Neural progenitor cell (in vitro differentiated cells): ENCODE measurements around the gene ADCY3. TPM values are rescaled to one million over a fixed set of nuclear protein-coding genes. Genes with fewer than 3 reads are reported as not detected.

Source experiments
- DNase-seq: peaks from one replicate; pipeline ENCODE4 v3.0.0-alpha.2; 2016; ENCODE audit warnings: low spot score
- H2AFZ ChIP-seq: fragments of 200-600 bp; sonication (generic); replicated peaks from 2 replicates; pipeline ENCODE4 v1.6.1; 2016; ENCODE audit warnings: antibody characterized with exemption
- H3F3A ChIP-seq: fragments of 200-600 bp; sonication (generic); 2 replicates; pipeline ENCODE4 v1.6.1; 2016; ENCODE audit warnings: antibody characterized with exemption, low read depth
- H3K27ac ChIP-seq: fragments of 200-600 bp; sonication (generic); 2 replicates; pipeline ENCODE4 v1.5.1; 2016; ENCODE audit warnings: mild to moderate bottlenecking
- H3K27me3 ChIP-seq: fragments of 200-600 bp; sonication (generic); 2 replicates; pipeline ENCODE4 v1.6.1; 2016; ENCODE audit warnings: mild to moderate bottlenecking, moderate library complexity
- H3K36me3 ChIP-seq: fragments of 200-600 bp; sonication (generic); 2 replicates; pipeline ENCODE4 v1.5.1; 2016
- H3K4me1 ChIP-seq: fragments of 200-600 bp; sonication (generic); 2 replicates; pipeline ENCODE4 v1.6.1; 2016; ENCODE audit warnings: mixed run types
- H3K4me2 ChIP-seq: fragments of 200-600 bp; sonication (generic); 2 replicates; pipeline ENCODE4 v1.6.1; 2016
- H3K4me3 ChIP-seq: fragments of 200-600 bp; sonication (generic); 2 replicates; pipeline ENCODE4 v1.5.1; 2016
- H3K79me2 ChIP-seq: fragments of 200-600 bp; sonication (generic); 2 replicates; pipeline ENCODE4 v1.6.1; 2016; ENCODE audit warnings: low read depth
- H3K9ac ChIP-seq: fragments of 200-600 bp; sonication (generic); 2 replicates; pipeline ENCODE4 v1.6.1; 2016
- H3K9me3 ChIP-seq: fragments of 200-600 bp; sonication (generic); 2 replicates; pipeline ENCODE4 v1.5.1; 2016; ENCODE audit warnings: low read depth
- H4K20me1 ChIP-seq: fragments of 200-600 bp; sonication (generic); 2 replicates; pipeline ENCODE4 v1.6.1; 2016; ENCODE audit warnings: low read depth
- H3K27ac Mint-ChIP-seq: 3 replicates; pipeline ENCODE4 v1.8.0; 2021; ENCODE audit warnings: mixed read lengths
- H3K27me3 Mint-ChIP-seq: 2 replicates; pipeline ENCODE4 v1.8.0; 2022; ENCODE audit warnings: low read depth, mild to moderate bottlenecking, inconsistent platforms, moderate library complexity, mixed read lengths; ENCODE audit not compliant: insufficient read depth
- H3K36me3 Mint-ChIP-seq: 3 replicates; pipeline ENCODE4 v1.8.0; 2021; ENCODE audit warnings: mixed read lengths
- H3K4me1 Mint-ChIP-seq: 3 replicates; pipeline ENCODE4 v1.8.0; 2021; ENCODE audit warnings: mixed read lengths
- H3K4me3 Mint-ChIP-seq: 3 replicates; pipeline ENCODE4 v1.8.0; 2021; ENCODE audit warnings: mild to moderate bottlenecking, moderate library complexity, mixed read lengths
- H3K9me3 Mint-ChIP-seq: 3 replicates; pipeline ENCODE4 v1.8.0; 2020; ENCODE audit warnings: mixed read lengths
- CTCF ChIP-seq: fragments of 200-600 bp; sonication (generic); IDR thresholded peaks from 2 replicates; pipeline ENCODE4 v1.5.1; 2017; ENCODE audit warnings: antibody characterized with exemption, mild to moderate bottlenecking
- EZH2 ChIP-seq: fragments of 200-600 bp; sonication (generic); IDR thresholded peaks from 2 replicates; pipeline ENCODE4 v1.6.1; 2017; ENCODE audit warnings: antibody characterized with exemption, mild to moderate bottlenecking, moderate library complexity
- EZH2phosphoT487 ChIP-seq: fragments of 200-600 bp; sonication (generic); IDR thresholded peaks from 2 replicates; pipeline ENCODE4 v1.6.1; 2017; ENCODE audit warnings: antibody characterized with exemption
- total RNA-seq: library from RNA; depleted of rRNA; stranded (reverse); fragments of >200 nt; gene quantifications from 2 replicates; pipeline ENCODE4 v1.2.3, GENCODE V29; 2015; ENCODE audit warnings: low replicate concordance

ADCY3 gene
- total RNA-seq, 1 donor from 2014 or later: 25.3 TPM

GRCh38 chr2:24918326-24919036 lies 1.6 kb downstream of the ADCY3 start:
- no peak overlapping the region for H2AFZ ChIP-seq

DNA sequence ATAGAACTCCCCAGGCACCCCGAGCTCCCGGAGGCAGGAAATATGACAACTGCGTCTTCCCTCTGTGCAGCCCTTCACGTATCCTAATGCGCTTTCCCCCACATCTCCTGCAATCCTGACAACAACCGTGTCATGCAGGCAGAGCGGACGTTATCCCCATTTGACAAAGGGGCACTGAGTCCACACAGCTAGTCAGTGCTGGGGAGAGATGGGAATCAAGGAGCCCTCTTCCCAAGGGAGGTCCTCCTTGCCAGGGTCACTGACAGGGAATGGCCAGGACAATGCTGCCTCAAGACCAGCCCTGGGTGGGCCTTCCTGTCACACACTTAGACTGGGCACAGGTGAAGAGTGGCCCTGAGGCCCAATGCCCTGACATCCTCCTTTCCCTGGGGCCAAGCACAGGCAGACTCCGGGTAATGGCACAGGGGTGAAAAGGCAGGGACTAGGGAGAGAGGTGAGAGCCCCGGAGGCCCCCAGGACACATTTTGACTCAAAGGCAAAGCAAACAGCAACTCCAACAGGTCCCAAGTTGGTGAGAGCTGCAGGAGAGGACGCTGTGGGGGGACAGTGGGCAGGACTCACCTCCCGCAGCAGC lies 2.2 kb downstream of the ADCY3 start:
- Mint-ChIP-seq H3K9me3 (no peaks in the 10 kb centered on the region), H3K27me3 (peaks cover 8% of the 10 kb centered on the region), H3K27ac (no peak overlapping the region), H3K4me1 (peaks cover 31% of the 10 kb centered on the region), H3K4me3 (peak overlapping the region; percentile 88), H3K36me3 (peaks cover 4% of the 10 kb centered on the region)
- TF ChIP-seq EZH2: no peak
- no peak for TF ChIP-seq CTCF
- no peak for TF ChIP-seq EZH2phosphoT487
- no peak overlapping the region for H3K4me2 ChIP-seq
- no peak overlapping the region for H3K4me3 ChIP-seq
- DNase-seq: no peak
- H3K27me3 ChIP-seq: peaks cover 4% of the 10 kb centered on the region
- H3K4me1 ChIP-seq: peaks cover 6% of the 10 kb centered on the region
- peaks cover 19% of the 10 kb centered on the region for H4K20me1 ChIP-seq
- no peak overlapping the region for H3K9ac ChIP-seq
- H3K27ac ChIP-seq: no peak overlapping the region
- no peaks in the 10 kb centered on the region for H3K9me3 ChIP-seq
- peaks cover 4% of the 10 kb centered on the region for H3K79me2 ChIP-seq
- no peak overlapping the region for H2AFZ ChIP-seq
- no peaks in the 10 kb centered on the region for H3K36me3 ChIP-seq
- H3F3A ChIP-seq: peaks cover 20% of the 10 kb centered on the region

More at GRCh38 chr2:24918326-24919036, 1.6 kb downstream of the ADCY3 start:
- no peak for DNase-seq
- Mint-ChIP-seq H3K36me3 (peaks cover 2% of the 10 kb centered on the region), H3K4me3 (peak overlapping the region; percentile 88), H3K27me3 (peaks cover 8% of the 10 kb centered on the region), H3K4me1 (peaks cover 31% of the 10 kb centered on the region), H3K9me3 (no peaks in the 10 kb centered on the region), H3K27ac (no peak overlapping the region)
- H3K9ac ChIP-seq: no peak overlapping the region
- peaks cover 16% of the 10 kb centered on the region for H4K20me1 ChIP-seq
- H3K36me3 ChIP-seq: no peaks in the 10 kb centered on the region
- peak overlapping the region; percentile 65 for H3K4me3 ChIP-seq
- peak overlapping the region; percentile 98 for H3K4me2 ChIP-seq
- H3K27ac ChIP-seq: no peak overlapping the region
- H3K27me3 ChIP-seq: peaks cover 4% of the 10 kb centered on the region
- no peak for TF ChIP-seq EZH2phosphoT487
- no peak for TF ChIP-seq CTCF
- peaks cover 27% of the 10 kb centered on the region for H3F3A ChIP-seq
- H3K9me3 ChIP-seq: no peaks in the 10 kb centered on the region
- H3K4me1 ChIP-seq: peaks cover 6% of the 10 kb centered on the region
- peaks cover 4% of the 10 kb centered on the region for H3K79me2 ChIP-seq

- peaks cover 33% of the 10 kb centered on the region for H3K4me1 Mint-ChIP-seq
- H3K9ac ChIP-seq: no peak overlapping the region
- H3K4me3 Mint-ChIP-seq: no peak overlapping the region
Measured at GRCh38 chr2:24917086-24917485, 3.0 kb downstream of the ADCY3 start.

More at GRCh38 chr2:24917086-24917485, 3.0 kb downstream of the ADCY3 start:
- no peak for DNase-seq
- peaks cover 19% of the 10 kb centered on the region for H4K20me1 ChIP-seq
- H3K36me3 ChIP-seq: no peaks in the 10 kb centered on the region
- peaks cover under 1% of the 10 kb centered on the region for H3K9me3 Mint-ChIP-seq
- H3K79me2 ChIP-seq: peaks cover 4% of the 10 kb centered on the region
- H3K27me3 Mint-ChIP-seq: peaks cover 8% of the 10 kb centered on the region
- no peak overlapping the region for H2AFZ ChIP-seq
- H3K27me3 ChIP-seq: peaks cover 4% of the 10 kb centered on the region
- peaks cover 17% of the 10 kb centered on the region for H3F3A ChIP-seq
- peaks cover 6% of the 10 kb centered on the region for H3K4me1 ChIP-seq
- H3K27ac Mint-ChIP-seq: no peak overlapping the region
- peaks cover 8% of the 10 kb centered on the region for H3K36me3 Mint-ChIP-seq
- TF ChIP-seq EZH2 (no peak), EZH2phosphoT487 (no peak), CTCF (no peak)
- H3K4me3 ChIP-seq: no peak overlapping the region
- no peaks in the 10 kb centered on the region for H3K9me3 ChIP-seq
- no peak overlapping the region for H3K4me2 ChIP-seq
- H3K27ac ChIP-seq: no peak overlapping the region
